VCaP (cell line): ENCODE data around the gene ABTB2.

Source experiments
- H3K27ac ChIP-seq: fragments of 450-650 bp; 2 replicates; pipeline ENCODE4 v1.5.1; 2017
- CTCF ChIP-seq: fragments of 450-650 bp; conservative IDR thresholded peaks from 2 replicates; pipeline ENCODE4 v1.5.1; 2017; ENCODE audit warnings: mild to moderate bottlenecking, moderate library complexity

Gene ABTB2

DNA sequence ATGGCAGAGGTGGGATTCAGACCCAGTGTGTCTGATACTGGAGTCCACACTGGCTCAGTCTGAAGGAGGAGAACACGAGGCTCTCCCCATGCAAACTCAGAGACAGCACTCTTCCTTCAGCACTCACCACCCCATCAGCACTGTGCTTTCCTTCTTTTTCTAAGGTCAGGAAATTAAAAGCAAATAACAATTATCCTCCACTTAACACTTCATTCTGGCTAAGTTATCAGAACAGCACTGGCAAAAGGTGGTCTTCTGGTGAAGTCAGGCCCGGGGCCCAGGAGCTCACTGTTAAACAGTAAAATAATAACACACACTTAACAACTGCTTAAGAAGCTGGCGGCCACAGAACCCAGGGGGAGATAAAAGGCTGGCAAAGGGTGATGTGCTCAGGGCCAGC, 145.2 kb downstream of the ABTB2 start:
- TF ChIP-seq CTCF, result no peak

GRCh38 chr11:34209809-34210208, 148.0 kb downstream of the ABTB2 start:
- no peak overlapping the region for H3K27ac ChIP-seq
- TF ChIP-seq CTCF, result no peak

More for the DNA sequence above, 145.2 kb downstream of the ABTB2 start:
- no peak overlapping the region for H3K27ac ChIP-seq

- no peak for TF ChIP-seq CTCF
- no peak overlapping the region for H3K27ac ChIP-seq
Observed at GRCh38 chr11:34208266-34209135, 149.3 kb downstream of the ABTB2 start.

DNA sequence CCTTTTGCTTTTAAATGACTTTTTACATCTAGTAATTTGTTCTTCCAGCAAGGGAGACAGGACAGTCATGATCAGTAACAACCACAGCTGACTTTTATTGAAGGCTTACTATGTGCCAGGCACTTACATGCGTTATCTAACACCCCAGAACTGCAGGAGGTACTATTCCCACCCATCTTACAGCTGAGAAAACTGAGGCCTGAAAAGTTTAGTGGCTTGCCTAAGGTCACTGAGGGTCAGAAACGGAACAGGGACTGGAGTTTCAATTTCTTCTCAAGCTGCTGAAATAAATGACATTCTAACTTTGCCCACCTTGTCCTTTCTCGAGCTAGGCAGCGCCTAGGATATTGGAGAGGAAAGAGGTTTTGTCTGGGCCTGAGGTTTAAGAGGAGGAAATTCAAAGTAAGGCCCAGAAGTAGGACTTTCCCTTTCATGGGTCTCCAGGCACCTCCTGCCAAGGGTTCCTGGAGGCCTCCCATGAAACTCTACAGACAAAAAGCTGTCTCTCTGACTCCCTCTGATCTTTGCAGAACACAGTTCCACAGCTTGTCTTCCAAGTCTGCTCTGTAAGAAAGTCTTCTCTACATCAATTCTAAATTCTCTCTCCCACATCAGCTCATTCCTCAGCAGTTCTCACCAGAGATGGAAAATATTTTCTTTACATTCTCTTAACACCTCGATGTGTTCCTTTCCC, 150.2 kb downstream of the ABTB2 start:
- no peak for TF ChIP-seq CTCF
- H3K27ac ChIP-seq, result no peak overlapping the region

DNA sequence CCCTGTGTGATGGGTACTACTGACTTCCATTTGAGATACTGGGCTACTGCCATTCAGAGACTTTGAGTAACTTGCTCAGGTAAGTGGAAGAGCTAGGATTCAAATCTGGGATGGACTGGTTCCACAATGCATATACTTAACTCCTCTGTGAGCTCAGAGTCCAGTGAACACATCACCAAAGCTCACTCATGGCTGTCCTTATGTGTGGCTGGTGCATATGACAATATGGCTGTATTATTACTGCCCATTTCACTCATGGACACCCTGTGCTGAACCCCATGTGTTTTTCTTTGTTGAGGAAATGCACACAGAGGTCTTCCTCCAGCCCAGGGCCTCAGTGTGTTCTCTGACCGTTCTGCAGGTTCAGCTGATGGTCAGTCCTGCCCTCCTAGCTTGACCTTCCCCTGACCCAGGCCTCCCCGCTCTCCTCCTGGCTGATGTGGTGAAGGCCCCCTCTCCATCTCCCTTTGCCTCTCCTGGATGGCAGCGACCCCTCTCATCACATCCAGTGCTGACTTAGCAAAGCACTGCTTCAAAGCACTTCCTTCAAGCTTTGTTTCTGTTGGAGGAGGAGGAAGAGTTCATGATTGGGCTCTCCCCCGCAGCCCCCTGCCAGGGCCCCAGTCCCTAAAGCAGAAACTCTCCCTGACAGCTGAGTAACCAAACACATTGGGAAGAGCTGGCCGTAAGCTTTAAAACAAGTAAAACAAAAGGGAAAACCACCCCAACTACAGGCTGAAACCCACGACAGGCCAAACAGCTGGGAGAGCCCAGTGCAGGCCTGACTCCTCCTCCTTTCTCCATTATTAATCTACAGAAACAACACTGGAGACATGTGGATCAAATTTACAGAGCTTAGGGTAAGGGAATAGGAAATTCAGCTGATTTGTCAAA, 151.2 kb downstream of the ABTB2 start:
- no peak overlapping the region for H3K27ac ChIP-seq
- TF ChIP-seq CTCF, result no peak

DNA sequence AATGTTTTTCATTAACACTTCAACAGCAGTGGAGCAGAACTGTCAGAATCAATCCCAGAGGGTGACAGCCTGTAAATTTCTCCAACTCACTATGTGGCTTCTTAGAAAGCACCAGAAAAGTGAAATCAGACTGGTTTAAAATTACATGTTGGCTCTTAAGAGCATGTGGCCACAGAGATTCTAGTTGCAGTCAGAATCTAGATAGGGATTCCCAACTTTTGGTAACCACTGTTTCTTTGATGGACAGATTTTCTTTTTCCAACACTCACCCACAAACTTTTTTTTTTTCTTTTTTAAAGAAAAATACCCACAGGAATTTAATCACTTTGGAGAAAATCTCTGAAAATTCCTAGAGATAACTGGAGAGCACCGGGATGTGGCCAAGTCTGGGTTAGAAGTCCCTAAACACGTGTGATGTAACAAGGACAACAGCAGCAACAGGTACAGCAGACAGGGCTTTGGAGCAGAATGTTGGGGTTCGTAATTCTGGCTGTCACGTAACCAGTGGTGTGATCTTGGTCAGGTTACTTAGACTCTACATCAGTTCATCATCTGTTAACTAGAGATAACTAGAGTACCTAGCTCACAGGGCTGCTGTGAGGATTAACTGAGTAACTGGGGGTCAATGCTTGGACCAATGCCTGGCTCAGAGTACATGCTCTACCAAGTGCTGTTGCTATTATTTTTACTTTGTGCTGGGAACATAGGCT, 152.3 kb downstream of the ABTB2 start:
- H3K27ac ChIP-seq, result no peak overlapping the region

More for the DNA sequence above, 152.3 kb downstream of the ABTB2 start:
- no peak for TF ChIP-seq CTCF
